BE2C (cell line): Measurements from ENCODE around the gene PROCA1.

Experiments
- DNase-seq: peaks from one replicate; pipeline ENCODE4 v3.0.0-alpha.2; 2020
- H3K27me3 ChIP-seq: fragments of 250-450 bp; sonication (Bioruptor Pico); 2 replicates; pipeline ENCODE4 v1.5.1; 2020; ENCODE audit warnings: mild to moderate bottlenecking
- H3K36me3 ChIP-seq: fragments of 250-450 bp; sonication (Bioruptor Pico); 2 replicates; pipeline ENCODE4 v1.5.1; 2020; ENCODE audit warnings: mild to moderate bottlenecking
- H3K4me1 ChIP-seq: fragments of 250-450 bp; sonication (Bioruptor Pico); 2 replicates; pipeline ENCODE4 v1.5.1; 2020
- H3K4me3 ChIP-seq: 2 replicates; pipeline ENCODE4 v1.5.1; 2011; ENCODE audit warnings: low read depth, low read length
- H3K9me3 ChIP-seq: fragments of 250-450 bp; sonication (Bioruptor Pico); 2 replicates; pipeline ENCODE4 v1.5.1; 2020
- TF ChIP-seq, protein P1 (sequence below): IDR thresholded peaks from 2 replicates; pipeline ENCODE4 v1.5.1; 2012; ENCODE audit warnings: mild to moderate bottlenecking, low read depth, low read length

PROCA1 gene

DNA sequence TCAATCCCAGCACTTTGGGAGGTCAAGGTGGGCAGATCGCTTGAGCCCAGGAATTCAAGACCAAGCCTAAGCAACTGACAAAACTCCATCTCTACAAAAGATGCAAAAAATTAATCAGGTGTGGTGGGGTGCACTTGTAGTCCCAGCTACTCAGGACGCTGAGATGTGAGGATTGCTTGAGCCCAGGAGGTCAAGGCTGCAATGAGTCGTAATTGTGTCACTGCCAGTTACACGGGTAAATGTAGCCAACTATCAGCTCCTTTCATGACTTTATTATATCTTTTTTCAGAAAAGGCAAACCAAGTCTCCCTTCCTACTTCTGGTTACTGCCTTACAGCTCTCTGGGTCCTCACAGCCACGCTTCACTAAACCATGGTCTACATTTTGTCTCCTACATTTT lies 53.9 kb downstream of the PROCA1 start:
- Histone ChIP-seq H3K36me3 (peaks cover 4% of the 10 kb centered on the region; the same call in 1 of the 2 replicates), H3K4me3 (no peak overlapping the region), H3K9me3 (no peaks in the 10 kb centered on the region), H3K4me1 (no peaks in the 10 kb centered on the region), H3K27me3 (no peaks in the 10 kb centered on the region)
- no peak for DNase-seq
- TF ChIP-seq, protein P1, sequence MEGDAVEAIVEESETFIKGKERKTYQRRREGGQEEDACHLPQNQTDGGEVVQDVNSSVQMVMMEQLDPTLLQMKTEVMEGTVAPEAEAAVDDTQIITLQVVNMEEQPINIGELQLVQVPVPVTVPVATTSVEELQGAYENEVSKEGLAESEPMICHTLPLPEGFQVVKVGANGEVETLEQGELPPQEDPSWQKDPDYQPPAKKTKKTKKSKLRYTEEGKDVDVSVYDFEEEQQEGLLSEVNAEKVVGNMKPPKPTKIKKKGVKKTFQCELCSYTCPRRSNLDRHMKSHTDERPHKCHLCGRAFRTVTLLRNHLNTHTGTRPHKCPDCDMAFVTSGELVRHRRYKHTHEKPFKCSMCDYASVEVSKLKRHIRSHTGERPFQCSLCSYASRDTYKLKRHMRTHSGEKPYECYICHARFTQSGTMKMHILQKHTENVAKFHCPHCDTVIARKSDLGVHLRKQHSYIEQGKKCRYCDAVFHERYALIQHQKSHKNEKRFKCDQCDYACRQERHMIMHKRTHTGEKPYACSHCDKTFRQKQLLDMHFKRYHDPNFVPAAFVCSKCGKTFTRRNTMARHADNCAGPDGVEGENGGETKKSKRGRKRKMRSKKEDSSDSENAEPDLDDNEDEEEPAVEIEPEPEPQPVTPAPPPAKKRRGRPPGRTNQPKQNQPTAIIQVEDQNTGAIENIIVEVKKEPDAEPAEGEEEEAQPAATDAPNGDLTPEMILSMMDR = no peak

DNA sequence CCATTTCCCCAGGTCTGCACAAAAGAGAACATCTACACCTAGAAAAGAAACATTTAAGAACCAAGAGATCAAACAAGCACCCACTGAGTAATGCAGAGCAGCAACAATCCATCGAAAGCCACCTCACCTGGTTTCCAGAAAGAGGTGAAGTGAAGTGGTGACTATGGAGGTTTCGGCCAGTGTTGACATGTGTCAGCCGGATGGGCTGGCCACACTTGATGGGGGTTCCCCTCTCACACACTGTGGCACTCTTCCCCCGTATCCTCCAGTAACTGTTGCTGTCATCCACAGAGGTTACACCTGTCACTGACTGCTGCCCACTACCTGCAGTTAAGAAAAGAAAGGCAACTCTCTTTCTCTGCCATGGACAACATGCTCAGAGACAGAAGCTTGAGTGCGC lies 56.5 kb downstream of the PROCA1 start:
- no peaks in the 10 kb centered on the region for H3K9me3 ChIP-seq
- DNase-seq = no peak
- peaks cover 10% of the 10 kb centered on the region; the same call in 1 of the 2 replicates for H3K36me3 ChIP-seq
- H3K4me1 ChIP-seq = no peaks in the 10 kb centered on the region
- TF ChIP-seq, protein P1 = no peak
- H3K4me3 ChIP-seq = no peak overlapping the region
- no peaks in the 10 kb centered on the region for H3K27me3 ChIP-seq
